ENCODE measurements around the gene ADIG.
"Not testable (repeated sequence)": the region's sequence is repeated elsewhere in the genome, so short reads cannot be mapped to it uniquely, and the experiment has no call there.

- TF ChIP-seq CTCF (conservative IDR thresholded peaks at IDR 0.05 in 1 of 2, IDR thresholded peaks at IDR 0.05 in 1 of 2; ENCODE audit: extremely low read depth in 1 of 2, insufficient read depth in 1 of 2, low read depth in 1 of 2, low read length in 2 of 2); EZH2 (IDR thresholded peaks at IDR 0.05; ENCODE audit: borderline replicate concordance, low read length): not testable (repeated sequence)
Observed at GRCh38 chr20:38592411-38592790, 11.4 kb downstream of the ADIG start.

Measured in mammary epithelial cell (primary cell).